T-helper 1 cell treated with Interleukin-12 subunit alpha and Interleukin-12 subunit beta and Interleukin-4 antibody, amounts not matched to agents 30 μg/mL and 1 μg/mL, for 36 hours (primary cell): ENCODE measurements around the gene ABCD4.
A peak's percentile ranks its signal among the peaks of the same experiment; 100 is the strongest.

ENCODE experiments used
- H3K27ac Mint-ChIP-seq: one replicate; pipeline ENCODE4 v1.8.0; 2021; ENCODE audit warnings: mild to moderate bottlenecking, mixed read lengths
- H3K27me3 Mint-ChIP-seq: one replicate; pipeline ENCODE4 v1.8.0; 2021; ENCODE audit warnings: low read depth, mixed read lengths
- H3K36me3 Mint-ChIP-seq: one replicate; pipeline ENCODE4 v1.8.0; 2021; ENCODE audit warnings: low read depth, mixed read lengths
- H3K4me1 Mint-ChIP-seq: one replicate; pipeline ENCODE4 v1.8.0; 2021; ENCODE audit warnings: low read depth, mixed read lengths
- H3K4me3 Mint-ChIP-seq: one replicate; pipeline ENCODE4 v1.8.0; 2021; ENCODE audit warnings: mild to moderate bottlenecking, moderate library complexity, mixed read lengths
- H3K9me3 Mint-ChIP-seq: one replicate; pipeline ENCODE4 v1.8.0; 2021; ENCODE audit warnings: mixed read lengths

ABCD4 gene

GRCh38 chr14:74257941-74258763 is 44.6 kb downstream of the ABCD4 start:
- Mint-ChIP-seq H3K4me1 (no peaks in the 10 kb centered on the region), H3K9me3 (no peaks in the 10 kb centered on the region), H3K36me3 (no peaks in the 10 kb centered on the region), H3K4me3 (peak overlapping the region; percentile 78), H3K27ac (no peak overlapping the region), H3K27me3 (peaks cover 34% of the 10 kb centered on the region)

GRCh38 chr14:74257078-74257940 is 45.4 kb downstream of the ABCD4 start:
- Mint-ChIP-seq H3K27me3 (peaks cover 34% of the 10 kb centered on the region), H3K27ac (no peak overlapping the region)

GRCh38 chr14:74255281-74255680 is 47.5 kb downstream of the ABCD4 start:
- H3K4me3 Mint-ChIP-seq = no peak overlapping the region
- peaks cover 43% of the 10 kb centered on the region for H3K27me3 Mint-ChIP-seq

More at GRCh38 chr14:74257078-74257940, 45.4 kb downstream of the ABCD4 start:
- H3K4me3 Mint-ChIP-seq = peak overlapping the region; percentile 78
- no peaks in the 10 kb centered on the region for H3K4me1 Mint-ChIP-seq
- H3K9me3 Mint-ChIP-seq = no peaks in the 10 kb centered on the region
- H3K36me3 Mint-ChIP-seq = no peaks in the 10 kb centered on the region

GRCh38 chr14:74249433-74250375 is 53.0 kb downstream of the ABCD4 start:
- H3K27me3 Mint-ChIP-seq = peaks cover 49% of the 10 kb centered on the region
- H3K9me3 Mint-ChIP-seq = no peaks in the 10 kb centered on the region
- peaks cover 7% of the 10 kb centered on the region for H3K4me1 Mint-ChIP-seq
- no peak overlapping the region for H3K4me3 Mint-ChIP-seq
- no peak overlapping the region for H3K27ac Mint-ChIP-seq
- no peaks in the 10 kb centered on the region for H3K36me3 Mint-ChIP-seq

More at GRCh38 chr14:74255281-74255680, 47.5 kb downstream of the ABCD4 start:
- Mint-ChIP-seq H3K36me3 (no peaks in the 10 kb centered on the region), H3K27ac (no peak overlapping the region), H3K4me1 (peaks cover 7% of the 10 kb centered on the region), H3K9me3 (no peaks in the 10 kb centered on the region)

- no peak overlapping the region for H3K4me3 Mint-ChIP-seq
- peaks cover 63% of the 10 kb centered on the region for H3K27me3 Mint-ChIP-seq
- H3K36me3 Mint-ChIP-seq = no peaks in the 10 kb centered on the region
- H3K4me1 Mint-ChIP-seq = peaks cover 7% of the 10 kb centered on the region
- no peak overlapping the region for H3K27ac Mint-ChIP-seq
- no peaks in the 10 kb centered on the region for H3K9me3 Mint-ChIP-seq
Observed at GRCh38 chr14:74248017-74248416, 54.7 kb downstream of the ABCD4 start.

- H3K4me1 Mint-ChIP-seq = peaks cover 12% of the 10 kb centered on the region
- H3K4me3 Mint-ChIP-seq = no peak overlapping the region
- H3K27ac Mint-ChIP-seq = no peak overlapping the region
- H3K36me3 Mint-ChIP-seq = peaks cover 2% of the 10 kb centered on the region
- peaks cover 74% of the 10 kb centered on the region for H3K27me3 Mint-ChIP-seq
- no peaks in the 10 kb centered on the region for H3K9me3 Mint-ChIP-seq
Observed at GRCh38 chr14:74246542-74246941, 56.2 kb downstream of the ABCD4 start.

GRCh38 chr14:74245292-74245691 is 57.4 kb downstream of the ABCD4 start:
- Mint-ChIP-seq H3K36me3 (peaks cover 2% of the 10 kb centered on the region), H3K9me3 (no peaks in the 10 kb centered on the region), H3K27me3 (peaks cover 80% of the 10 kb centered on the region), H3K4me1 (peaks cover 10% of the 10 kb centered on the region), H3K4me3 (no peak overlapping the region), H3K27ac (no peak overlapping the region)

GRCh38 chr14:74244115-74244514 is 58.6 kb downstream of the ABCD4 start:
- Mint-ChIP-seq H3K27ac (no peak overlapping the region), H3K4me3 (no peak overlapping the region), H3K4me1 (peaks cover 12% of the 10 kb centered on the region), H3K27me3 (peaks cover 77% of the 10 kb centered on the region), H3K36me3 (peaks cover 2% of the 10 kb centered on the region), H3K9me3 (no peaks in the 10 kb centered on the region)

GRCh38 chr14:74243051-74243450 is 59.7 kb downstream of the ABCD4 start:
- Mint-ChIP-seq H3K9me3 (no peaks in the 10 kb centered on the region), H3K36me3 (peaks cover 2% of the 10 kb centered on the region), H3K27me3 (peaks cover 79% of the 10 kb centered on the region), H3K4me1 (peaks cover 12% of the 10 kb centered on the region), H3K4me3 (peak overlapping the region; percentile 28), H3K27ac (peak overlapping the region; percentile 31)

- Mint-ChIP-seq H3K4me1 (peaks cover 12% of the 10 kb centered on the region), H3K4me3 (no peak overlapping the region), H3K9me3 (no peaks in the 10 kb centered on the region), H3K27ac (no peak overlapping the region), H3K27me3 (peaks cover 83% of the 10 kb centered on the region), H3K36me3 (peaks cover 2% of the 10 kb centered on the region)
Observed at GRCh38 chr14:74242780-74243042, 60.0 kb downstream of the ABCD4 start.

GRCh38 chr14:74242021-74242779 is 60.5 kb downstream of the ABCD4 start:
- H3K36me3 Mint-ChIP-seq = peaks cover 2% of the 10 kb centered on the region
- peak overlapping the region; percentile 9 for H3K4me3 Mint-ChIP-seq

GRCh38 chr14:74241652-74242017 is 61.1 kb downstream of the ABCD4 start:
- peaks cover 2% of the 10 kb centered on the region for H3K36me3 Mint-ChIP-seq
- H3K9me3 Mint-ChIP-seq = no peaks in the 10 kb centered on the region
- H3K27ac Mint-ChIP-seq = no peak overlapping the region
- H3K4me3 Mint-ChIP-seq = peak overlapping the region; percentile 1
- H3K4me1 Mint-ChIP-seq = peaks cover 12% of the 10 kb centered on the region
- peaks cover 84% of the 10 kb centered on the region for H3K27me3 Mint-ChIP-seq

More at GRCh38 chr14:74242021-74242779, 60.5 kb downstream of the ABCD4 start:
- H3K27ac Mint-ChIP-seq = peak overlapping the region; percentile 7
- H3K27me3 Mint-ChIP-seq = peaks cover 84% of the 10 kb centered on the region
- peaks cover 12% of the 10 kb centered on the region for H3K4me1 Mint-ChIP-seq
- no peaks in the 10 kb centered on the region for H3K9me3 Mint-ChIP-seq

- Mint-ChIP-seq H3K27me3 (peaks cover 83% of the 10 kb centered on the region), H3K36me3 (peaks cover 2% of the 10 kb centered on the region), H3K9me3 (no peaks in the 10 kb centered on the region), H3K4me1 (peaks cover 12% of the 10 kb centered on the region), H3K4me3 (no peak overlapping the region), H3K27ac (no peak overlapping the region)
Observed at GRCh38 chr14:74240794-74241651, 61.7 kb downstream of the ABCD4 start.
